HCT116 (cell line): Measurements from ENCODE around the gene LHPP. TPM values are rescaled to one million over a fixed set of nuclear protein-coding genes. Genes with fewer than 3 reads are reported as not detected.

Source experiments
- ATAC-seq: fragments of 200-7000 bp; cut with Tn5 transposase; 2 replicates; pipeline ENCODE4 v1.9.1; 2020; ENCODE audit warnings: mild to moderate bottlenecking, moderate library complexity
- BruUV-seq: library from RNA; stranded (reverse); fragments of 400-500 nt; replicated peaks from 2 replicates; lab custom pipeline; 2021; lab: Mats Ljungman, UMichigan
- CTCF ChIA-PET: fragments of 300-600 bp; sonication (Branson Sonifier 250); formaldehyde crosslinking; loops from one replicate; lab custom pipeline; 2021; ENCODE audit warnings: antibody characterized with exemption; lab: Charles Lee
- POLR2A ChIA-PET: fragments of 300-600, 350-600 bp; sonication (Branson Sonifier 250); formaldehyde crosslinking; loops from one replicate; lab custom pipeline; 2021; ENCODE audit warnings: antibody characterized with exemption; lab: Charles Lee
- RAD21 ChIA-PET, 2 experiments: fragments of 300-600 bp; sonication (Branson Sonifier 250); formaldehyde crosslinking; loops; one replicate each; lab custom pipeline; 2023; ENCODE audit warnings: low total read pairs in 2 of 2; ENCODE audit not compliant: uncharacterized antibody in 2 of 2, unreplicated experiment in 2 of 2, low non-redundant PET in 1 of 2; lab: Charles Lee
- DNase-seq: peaks from one replicate; pipeline ENCODE4 v3.0.0-alpha.2; 2010; ENCODE audit warnings: low read depth, low spot score
- H2AFZ ChIP-seq: fragments of 200-600 bp; shearing (Covaris generic), sonication (generic); 2 replicates; pipeline ENCODE4 v1.6.1; 2017; ENCODE audit warnings: low read depth, mixed run types, mixed read lengths, antibody characterized with exemption, low read length; ENCODE audit not compliant: poor library complexity, severe bottlenecking
- H3K27ac ChIP-seq: 2 replicates; pipeline ENCODE4 v1.5.1; 2012; ENCODE audit warnings: low read depth, low read length
- H3K27me3 ChIP-seq: fragments of 200-600 bp; sonication (generic); 2 replicates; pipeline ENCODE4 v1.6.1; 2016; ENCODE audit warnings: mixed run types, low read length, mixed read lengths; ENCODE audit not compliant: insufficient read depth
- H3K36me3 ChIP-seq, 2 experiments: fragments of 200-500 bp in 1 of 2; fragments of 200-600 bp in 1 of 2; sonication (Bioruptor generic) in 1 of 2; sonication (generic) in 1 of 2; 2 replicates each; pipeline versions ENCODE4 v1.5.1 to v1.6.1; 2014 to 2016; ENCODE audit warnings: low read length in 2 of 2, inconsistent platforms in 1 of 2, mixed read lengths in 1 of 2, mixed run types in 1 of 2; ENCODE audit not compliant: insufficient read depth in 2 of 2, control insufficient read depth in 1 of 2
- H3K4me1 ChIP-seq, 2 experiments: fragments of 200-600 bp in 1 of 2; sonication (generic) in 1 of 2; 2 replicates each; pipeline versions ENCODE4 v1.5.1 to v1.6.1; 2012 to 2017; ENCODE audit warnings: low read length in 2 of 2, inconsistent platforms in 1 of 2, mild to moderate bottlenecking in 1 of 2, mixed read lengths in 1 of 2, mixed run types in 1 of 2, moderate library complexity in 1 of 2; ENCODE audit not compliant: insufficient read depth in 2 of 2, control insufficient read depth in 1 of 2
- H3K4me2 ChIP-seq: fragments of 200-600 bp; sonication (generic); 2 replicates; pipeline ENCODE4 v1.6.1; 2017; ENCODE audit warnings: mixed run types, low read length, mixed read lengths
- H3K4me3 ChIP-seq, 2 experiments: fragments of 200-600 bp in 1 of 2; sonication (generic) in 1 of 2; replicated peaks in 1 of 2; 2 replicates each; pipeline ENCODE4 v1.5.1; 2011 to 2016; ENCODE audit warnings: low read length in 2 of 2, control low read depth in 1 of 2, low read depth in 1 of 2, mild to moderate bottlenecking in 1 of 2, mixed read lengths in 1 of 2, mixed run types in 1 of 2
- H3K79me2 ChIP-seq: fragments of 200-600 bp; sonication (generic); 2 replicates; pipeline ENCODE4 v1.6.1; 2017; ENCODE audit warnings: mild to moderate bottlenecking, mixed run types, low read length, moderate library complexity, mixed read lengths; ENCODE audit not compliant: insufficient read depth
- H3K9ac ChIP-seq: fragments of 200-600 bp; sonication (generic); 2 replicates; pipeline ENCODE4 v1.6.1; 2016; ENCODE audit warnings: low read length, mixed read lengths
- H3K9me2 ChIP-seq: fragments of 200-600 bp; sonication (generic), shearing (Covaris generic); 2 replicates; pipeline ENCODE4 v1.6.1; 2017; ENCODE audit warnings: mixed run types, mild to moderate bottlenecking, moderate library complexity; ENCODE audit not compliant: insufficient read depth
- H3K9me3 ChIP-seq, 2 experiments: fragments of 200-500 bp in 1 of 2; fragments of 200-600 bp in 1 of 2; sonication (Bioruptor generic) in 1 of 2; sonication (generic) in 1 of 2; 2 replicates each; pipeline ENCODE4 v1.6.1; 2014 to 2017; ENCODE audit warnings: low read length in 2 of 2, mixed read lengths in 2 of 2, inconsistent platforms in 1 of 2, low read depth in 1 of 2, mild to moderate bottlenecking in 1 of 2, mixed run types in 1 of 2, moderate library complexity in 1 of 2; ENCODE audit not compliant: control insufficient read depth in 1 of 2, insufficient read depth in 1 of 2
- H4K20me1 ChIP-seq: fragments of 200-600 bp; sonication (generic), shearing (Covaris generic); 2 replicates; pipeline ENCODE4 v1.6.1; 2017; ENCODE audit warnings: mixed run types, mild to moderate bottlenecking, moderate library complexity; ENCODE audit not compliant: insufficient read depth
- ATF3 ChIP-seq: IDR thresholded peaks from 2 replicates; pipeline ENCODE4 v1.6.1; 2012
- FOSL1 ChIP-seq: IDR thresholded peaks from 2 replicates; pipeline ENCODE4 v1.6.1; 2012; ENCODE audit warnings: low read depth
- POLR2A ChIP-seq: IDR thresholded peaks from 2 replicates; pipeline ENCODE4 v1.7.0; 2011; ENCODE audit warnings: borderline replicate concordance; ENCODE audit not compliant: insufficient read depth, insufficient read length; ENCODE audit errors: extremely low read depth
- RAD21 ChIP-seq: IDR thresholded peaks from 2 replicates; pipeline ENCODE4 v1.6.1; 2012; ENCODE audit warnings: low read depth, mild to moderate bottlenecking
- REST ChIP-seq: IDR thresholded peaks from 2 replicates; pipeline ENCODE4 v1.6.1; 2012; ENCODE audit warnings: low read depth
- YY1 ChIP-seq: IDR thresholded peaks from 2 replicates; pipeline ENCODE4 v1.6.1; 2011; ENCODE audit warnings: low read length, low read depth, moderate library complexity, mild to moderate bottlenecking; ENCODE audit not compliant: insufficient replicate concordance; ENCODE audit errors: extremely low read depth
- ZBTB33 ChIP-seq: IDR thresholded peaks from 2 replicates; pipeline ENCODE4 v1.6.1; 2011; ENCODE audit warnings: mild to moderate bottlenecking, low read length, moderate library complexity; ENCODE audit not compliant: insufficient replicate concordance; ENCODE audit errors: extremely low read depth
- ZNF274 ChIP-seq: fragments of 200-500 bp; sonication (Bioruptor generic); IDR thresholded peaks from 2 replicates; pipeline ENCODE4 v1.6.1; 2014; ENCODE audit warnings: mild to moderate bottlenecking, low read depth, low read length, inconsistent platforms
- intact Hi-C: fragments of 100-400 bp; cut with micrococcal nuclease; formaldehyde crosslinking; loops from 2 replicates; pipeline ENCODE4 v1.10.0; 2022
- total RNA-seq: library from RNA; stranded (reverse); gene quantifications from one replicate; pipeline ENCODE4 v1.2.1, GENCODE V29; 2021; ENCODE audit not compliant: unreplicated experiment

LHPP gene
- total RNA-seq, 1 experiment from 2014 or later: 45.8 TPM

- no peak for TF ChIP-seq ZNF274
- TF ChIP-seq YY1: no peak
- no peak for TF ChIP-seq FOSL1
- TF ChIP-seq ATF3: no peak
- TF ChIP-seq RAD21: no peak
These were observed 164.2 kb downstream of the LHPP start (continued) for GRCh38 chr10:124625831-124626238.

- ChIA-PET POLR2A (no interaction called here), RAD21 (interaction anchor here in 1 of 2 experiments (0.6 kb wide), 1 partner anchor 118 kb away, joined by 4 read pairs; no protein-coding TSS in a partner anchor), CTCF (interaction anchor here (0.8 kb wide), 1 partner anchor 114 kb away, joined by 3 read pairs; no protein-coding TSS in a partner anchor)
- Histone ChIP-seq H3K27ac (no peak overlapping the region), H3K9me2 (no peaks in the 10 kb centered on the region), H3K27me3 (no peaks in the 10 kb centered on the region), H3K4me2 (peak overlapping the region; percentile 29), H3K4me1 (peaks cover 17 to 19% of the 10 kb centered on the region in 2 experiments), H2AFZ (no peak overlapping the region), H3K79me2 (no peaks in the 10 kb centered on the region), H3K9ac (no peak overlapping the region), H4K20me1 (no peaks in the 10 kb centered on the region), H3K36me3 (no peaks in the 10 kb centered on the region), H3K4me3 (no peak overlapping the region)
- DNase-seq (no peak), ATAC-seq (peak; percentile 70)
- intact Hi-C loops: no loop called here
- TF ChIP-seq ZBTB33 (no peak), REST (no peak), YY1 (no peak), POLR2A (no peak)
- TF ChIP-seq, all 23 proteins: peak for 0
- BruUV-seq: no TSS peak
- H3K9me3 ChIP-seq: no peaks in the 10 kb centered on the region
These were observed 165.2 kb downstream of the LHPP start for GRCh38 chr10:124626759-124627380.
